ENCODE data around the gene S100A14.

GRCh38 chr1:153612755-153613331 lies 3.3 kb downstream of the S100A14 start, which contains the start of gene S100A16:
- TF ChIP-seq CTCF (IDR thresholded peaks at IDR 0.05; ENCODE audit: insufficient read depth, low read length) (no peak), REST (IDR thresholded peaks at IDR 0.05; ENCODE audit: insufficient replicate concordance, low read depth) (no peak), SPI1 (IDR thresholded peaks at IDR 0.05; ENCODE audit: borderline replicate concordance, low read depth) (no peak)
